ENCODE results near the gene MAFB. TPM values are rescaled to one million over a fixed set of nuclear protein-coding genes. Genes with fewer than 3 reads are reported as not detected.

MAFB gene
- total and polyA plus RNA-seq, 9 of the 15 experiments (the other 6 are each of a cell fraction or from before 2014, with no cell fraction given), result 0.04 TPM; not detected in 8

DNA sequence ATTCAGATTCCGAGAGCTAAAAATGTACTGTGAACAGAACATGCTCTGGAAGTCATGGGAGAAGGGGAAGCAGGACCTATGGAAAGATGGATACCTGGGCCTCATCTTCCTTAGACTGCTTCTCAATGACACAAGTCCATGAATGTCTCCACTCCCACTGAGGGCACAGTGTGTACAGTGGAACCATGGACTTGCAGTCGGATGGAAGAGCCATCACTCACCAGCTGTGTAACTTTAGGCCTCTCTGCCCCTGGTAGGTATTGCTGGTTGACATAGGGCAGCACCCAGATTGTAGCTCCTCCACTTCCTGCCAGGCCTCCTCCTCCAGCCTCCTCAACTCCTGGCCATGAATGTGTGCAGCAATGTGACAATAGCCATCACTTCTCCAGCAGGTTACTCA is 52.5 kb downstream of the MAFB start:
- Histone ChIP-seq H3K27ac (ENCODE audit: extremely low read depth, low read depth, low read length) (no peak overlapping the region), H3K79me2 (ENCODE audit: control insufficient read depth, insufficient read depth, low read length) (no peaks in the 10 kb centered on the region), H3K36me3 (ENCODE audit: control insufficient read depth, insufficient read depth, low read length) (no peaks in the 10 kb centered on the region), H3K4me2 (ENCODE audit: insufficient read depth, low read length) (no peak overlapping the region), H2AFZ (ENCODE audit: low read depth, low read length) (no peak overlapping the region), H4K20me1 (replicated peaks; ENCODE audit: control insufficient read depth, insufficient read depth, low read length) (no peaks in the 10 kb centered on the region), H3K27me3 (ENCODE audit: control insufficient read depth in 2 of 2, insufficient read depth in 2 of 2, low read length in 2 of 2) (no peaks in the 10 kb centered on the region), H3K9me1 (ENCODE audit: control insufficient read depth, insufficient read depth, low read length) (no peaks in the 10 kb centered on the region), H3K4me1 (replicated peaks in 1 of 2; ENCODE audit: control insufficient read depth in 2 of 2, insufficient read depth in 2 of 2, low read length in 2 of 2) (no peaks in the 10 kb centered on the region), H3K9ac (ENCODE audit: insufficient read depth in 1 of 2, low read depth in 2 of 2, low read length in 2 of 2) (no peak overlapping the region), H3K9me3 (replicated peaks; ENCODE audit: control insufficient read depth, insufficient read depth, low read depth, low read length) (no peaks in the 10 kb centered on the region), H3K4me3 (no peak overlapping the region)
- no peak for TF ChIP-seq NRF1 (conservative IDR thresholded peaks at IDR 0.05 in 1 of 2, IDR thresholded peaks at IDR 0.05 in 1 of 2)
- TF ChIP-seq, protein P1, sequence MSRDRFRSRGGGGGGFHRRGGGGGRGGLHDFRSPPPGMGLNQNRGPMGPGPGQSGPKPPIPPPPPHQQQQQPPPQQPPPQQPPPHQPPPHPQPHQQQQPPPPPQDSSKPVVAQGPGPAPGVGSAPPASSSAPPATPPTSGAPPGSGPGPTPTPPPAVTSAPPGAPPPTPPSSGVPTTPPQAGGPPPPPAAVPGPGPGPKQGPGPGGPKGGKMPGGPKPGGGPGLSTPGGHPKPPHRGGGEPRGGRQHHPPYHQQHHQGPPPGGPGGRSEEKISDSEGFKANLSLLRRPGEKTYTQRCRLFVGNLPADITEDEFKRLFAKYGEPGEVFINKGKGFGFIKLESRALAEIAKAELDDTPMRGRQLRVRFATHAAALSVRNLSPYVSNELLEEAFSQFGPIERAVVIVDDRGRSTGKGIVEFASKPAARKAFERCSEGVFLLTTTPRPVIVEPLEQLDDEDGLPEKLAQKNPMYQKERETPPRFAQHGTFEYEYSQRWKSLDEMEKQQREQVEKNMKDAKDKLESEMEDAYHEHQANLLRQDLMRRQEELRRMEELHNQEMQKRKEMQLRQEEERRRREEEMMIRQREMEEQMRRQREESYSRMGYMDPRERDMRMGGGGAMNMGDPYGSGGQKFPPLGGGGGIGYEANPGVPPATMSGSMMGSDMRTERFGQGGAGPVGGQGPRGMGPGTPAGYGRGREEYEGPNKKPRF (IDR thresholded peaks at IDR 0.05; ENCODE audit: low read depth, low read length), result no peak
- TF ChIP-seq, protein P2, sequence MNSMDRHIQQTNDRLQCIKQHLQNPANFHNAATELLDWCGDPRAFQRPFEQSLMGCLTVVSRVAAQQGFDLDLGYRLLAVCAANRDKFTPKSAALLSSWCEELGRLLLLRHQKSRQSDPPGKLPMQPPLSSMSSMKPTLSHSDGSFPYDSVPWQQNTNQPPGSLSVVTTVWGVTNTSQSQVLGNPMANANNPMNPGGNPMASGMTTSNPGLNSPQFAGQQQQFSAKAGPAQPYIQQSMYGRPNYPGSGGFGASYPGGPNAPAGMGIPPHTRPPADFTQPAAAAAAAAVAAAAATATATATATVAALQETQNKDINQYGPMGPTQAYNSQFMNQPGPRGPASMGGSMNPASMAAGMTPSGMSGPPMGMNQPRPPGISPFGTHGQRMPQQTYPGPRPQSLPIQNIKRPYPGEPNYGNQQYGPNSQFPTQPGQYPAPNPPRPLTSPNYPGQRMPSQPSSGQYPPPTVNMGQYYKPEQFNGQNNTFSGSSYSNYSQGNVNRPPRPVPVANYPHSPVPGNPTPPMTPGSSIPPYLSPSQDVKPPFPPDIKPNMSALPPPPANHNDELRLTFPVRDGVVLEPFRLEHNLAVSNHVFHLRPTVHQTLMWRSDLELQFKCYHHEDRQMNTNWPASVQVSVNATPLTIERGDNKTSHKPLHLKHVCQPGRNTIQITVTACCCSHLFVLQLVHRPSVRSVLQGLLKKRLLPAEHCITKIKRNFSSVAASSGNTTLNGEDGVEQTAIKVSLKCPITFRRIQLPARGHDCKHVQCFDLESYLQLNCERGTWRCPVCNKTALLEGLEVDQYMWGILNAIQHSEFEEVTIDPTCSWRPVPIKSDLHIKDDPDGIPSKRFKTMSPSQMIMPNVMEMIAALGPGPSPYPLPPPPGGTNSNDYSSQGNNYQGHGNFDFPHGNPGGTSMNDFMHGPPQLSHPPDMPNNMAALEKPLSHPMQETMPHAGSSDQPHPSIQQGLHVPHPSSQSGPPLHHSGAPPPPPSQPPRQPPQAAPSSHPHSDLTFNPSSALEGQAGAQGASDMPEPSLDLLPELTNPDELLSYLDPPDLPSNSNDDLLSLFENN (IDR thresholded peaks at IDR 0.05; ENCODE audit: low read depth in 2 of 2, low read length in 2 of 2), result no peak
- no TSS peak for BruUV-seq (replicated peaks)
- FAIRE-seq (no peak), DNase-seq (ENCODE audit: extremely low read depth in 1 of 4, low spot score in 3 of 4) (no peak), ATAC-seq (no peak)
- POLR2A ChIA-PET, result interaction anchor here (0.6 kb wide), 1 partner anchor 133 kb away, joined by 3 read pairs; no protein-coding TSS in a partner anchor
- intact Hi-C loops (cut with micrococcal nuclease) (no loop called here), in situ Hi-C loops (cut with MboI) (no loop called here)
- CTCF ChIA-PET (ENCODE audit: low intra/inter-chr PET ratio), result no interaction called here
- 0% methylated on average over 2 of the region's 2 CpGs for WGBS (ENCODE audit: insufficient coverage, low coverage, missing lambda C conversion rate)
